ENCODE measurements around the gene MYL5. TPM values are rescaled to one million over a fixed set of nuclear protein-coding genes. Genes with fewer than 3 reads are reported as not detected.

The MYL5 gene
- total RNA-seq, 1 donor from 2014 or later = 24.7 TPM

GRCh38 chr4:649751-650310 is 24.5 kb upstream of the MYL5 start:
- intact Hi-C loops (cut with micrococcal nuclease) = no loop called here
- Mint-ChIP-seq H3K4me1 (peaks cover 4% of the 10 kb centered on the region), H3K4me3 (no peak overlapping the region), H3K27ac (no peak overlapping the region), H3K27me3 (no peaks in the 10 kb centered on the region), H3K36me3 (ENCODE audit: low read depth) (no peaks in the 10 kb centered on the region), H3K9me3 (peaks cover 3% of the 10 kb centered on the region)
- DNase-seq = no peak

GRCh38 chr4:650461-650860 is 23.9 kb upstream of the MYL5 start:
- Mint-ChIP-seq H3K27me3 (no peaks in the 10 kb centered on the region), H3K27ac (no peak overlapping the region), H3K9me3 (no peaks in the 10 kb centered on the region), H3K36me3 (ENCODE audit: low read depth) (no peaks in the 10 kb centered on the region), H3K4me1 (peaks cover 4% of the 10 kb centered on the region), H3K4me3 (no peak overlapping the region)
- intact Hi-C loops (cut with micrococcal nuclease) = no loop called here
- DNase-seq = no peak

GRCh38 chr4:650951-651883 is 23.1 kb upstream of the MYL5 start:
- Mint-ChIP-seq H3K27me3 (no peaks in the 10 kb centered on the region), H3K9me3 (no peaks in the 10 kb centered on the region), H3K4me1 (peaks cover 3% of the 10 kb centered on the region), H3K4me3 (no peak overlapping the region), H3K36me3 (ENCODE audit: low read depth) (no peaks in the 10 kb centered on the region), H3K27ac (no peak overlapping the region)
- DNase-seq = no peak
- intact Hi-C loops (cut with micrococcal nuclease) = no loop called here

GRCh38 chr4:651884-652642 is 22.3 kb upstream of the MYL5 start:
- no peak overlapping the region for H3K27ac Mint-ChIP-seq
- H3K36me3 Mint-ChIP-seq (ENCODE audit: low read depth) = no peaks in the 10 kb centered on the region

GRCh38 chr4:653080-653821 is 21.1 kb upstream of the MYL5 start:
- no peak overlapping the region for H3K27ac Mint-ChIP-seq
- no peak overlapping the region for H3K4me3 Mint-ChIP-seq
- no peaks in the 10 kb centered on the region for H3K4me1 Mint-ChIP-seq
- intact Hi-C loops (cut with micrococcal nuclease) = no loop called here
- no peaks in the 10 kb centered on the region for H3K27me3 Mint-ChIP-seq
- no peaks in the 10 kb centered on the region for H3K9me3 Mint-ChIP-seq
- no peak for DNase-seq
- no peaks in the 10 kb centered on the region for H3K36me3 Mint-ChIP-seq (ENCODE audit: low read depth)

More at GRCh38 chr4:651884-652642, 22.3 kb upstream of the MYL5 start:
- no peak for DNase-seq
- intact Hi-C loops (cut with micrococcal nuclease) = no loop called here
- no peaks in the 10 kb centered on the region for H3K4me1 Mint-ChIP-seq
- H3K4me3 Mint-ChIP-seq = no peak overlapping the region
- no peaks in the 10 kb centered on the region for H3K9me3 Mint-ChIP-seq
- no peaks in the 10 kb centered on the region for H3K27me3 Mint-ChIP-seq

- DNase-seq = no peak
- no peak overlapping the region for H3K4me3 Mint-ChIP-seq
- H3K4me1 Mint-ChIP-seq = no peaks in the 10 kb centered on the region
- intact Hi-C loops (cut with micrococcal nuclease) = no loop called here
- no peak overlapping the region for H3K27ac Mint-ChIP-seq
- H3K36me3 Mint-ChIP-seq (ENCODE audit: low read depth) = no peaks in the 10 kb centered on the region
- H3K27me3 Mint-ChIP-seq = no peaks in the 10 kb centered on the region
- H3K9me3 Mint-ChIP-seq = no peaks in the 10 kb centered on the region
These were observed 20.4 kb upstream of the MYL5 start for GRCh38 chr4:653831-654502.

- no peak overlapping the region for H3K4me3 Mint-ChIP-seq
- intact Hi-C loops (cut with micrococcal nuclease) = no loop called here
- H3K36me3 Mint-ChIP-seq (ENCODE audit: low read depth) = no peaks in the 10 kb centered on the region
- no peaks in the 10 kb centered on the region for H3K9me3 Mint-ChIP-seq
- DNase-seq = no peak
- H3K4me1 Mint-ChIP-seq = no peaks in the 10 kb centered on the region
- no peaks in the 10 kb centered on the region for H3K27me3 Mint-ChIP-seq
- no peak overlapping the region for H3K27ac Mint-ChIP-seq
These were observed 19.9 kb upstream of the MYL5 start for GRCh38 chr4:654503-654845.

- H3K9me3 Mint-ChIP-seq = no peaks in the 10 kb centered on the region
- H3K36me3 Mint-ChIP-seq (ENCODE audit: low read depth) = peaks cover under 1% of the 10 kb centered on the region
- intact Hi-C loops (cut with micrococcal nuclease) = no loop called here
- no peaks in the 10 kb centered on the region for H3K4me1 Mint-ChIP-seq
- no peak for DNase-seq
- H3K27me3 Mint-ChIP-seq = no peaks in the 10 kb centered on the region
- H3K27ac Mint-ChIP-seq = no peak overlapping the region
- no peak overlapping the region for H3K4me3 Mint-ChIP-seq
These were observed 19.4 kb upstream of the MYL5 start for GRCh38 chr4:654871-655463.

GRCh38 chr4:655464-656151 is 18.7 kb upstream of the MYL5 start:
- H3K9me3 Mint-ChIP-seq = no peaks in the 10 kb centered on the region
- H3K4me3 Mint-ChIP-seq = no peak overlapping the region
- intact Hi-C loops (cut with micrococcal nuclease) = no loop called here
- peaks cover 3% of the 10 kb centered on the region for H3K36me3 Mint-ChIP-seq (ENCODE audit: low read depth)
- H3K27me3 Mint-ChIP-seq = no peaks in the 10 kb centered on the region
- H3K4me1 Mint-ChIP-seq = no peaks in the 10 kb centered on the region
- no peak overlapping the region for H3K27ac Mint-ChIP-seq
- no peak for DNase-seq

- peaks cover 7% of the 10 kb centered on the region for H3K36me3 Mint-ChIP-seq (ENCODE audit: low read depth)
- no peak overlapping the region for H3K27ac Mint-ChIP-seq
- no peaks in the 10 kb centered on the region for H3K27me3 Mint-ChIP-seq
- no peak for DNase-seq
- H3K4me3 Mint-ChIP-seq = no peak overlapping the region
- H3K4me1 Mint-ChIP-seq = no peaks in the 10 kb centered on the region
- intact Hi-C loops (cut with micrococcal nuclease) = no loop called here
- peaks cover 4% of the 10 kb centered on the region for H3K9me3 Mint-ChIP-seq
These were observed 17.7 kb upstream of the MYL5 start for GRCh38 chr4:656436-657337.

GRCh38 chr4:657338-657833 is 17.0 kb upstream of the MYL5 start:
- H3K4me1 Mint-ChIP-seq = no peaks in the 10 kb centered on the region

More at GRCh38 chr4:657338-657833, 17.0 kb upstream of the MYL5 start:
- H3K9me3 Mint-ChIP-seq = peaks cover 4% of the 10 kb centered on the region
- intact Hi-C loops (cut with micrococcal nuclease) = no loop called here
- no peak for DNase-seq
- H3K36me3 Mint-ChIP-seq (ENCODE audit: low read depth) = peaks cover 7% of the 10 kb centered on the region
- H3K27ac Mint-ChIP-seq = no peak overlapping the region
- no peak overlapping the region for H3K4me3 Mint-ChIP-seq
- H3K27me3 Mint-ChIP-seq = no peaks in the 10 kb centered on the region
